ENCODE data around the gene TRIM52.

TRIM52 gene

GRCh38 chr5:181248277-181248676, 12.7 kb downstream of the TRIM52 start:
- peak overlapping the region; percentile 77 for H3K9ac ChIP-seq (ENCODE audit: low read depth, low read length)
- peaks cover 30% of the 10 kb centered on the region for H3K36me3 ChIP-seq (ENCODE audit: insufficient read depth, low read length)
- no peaks in the 10 kb centered on the region for H3K9me3 ChIP-seq (replicated peaks; ENCODE audit: low read length)
- H3K27me3 ChIP-seq (ENCODE audit: control insufficient read depth, insufficient read depth, low read length): no peaks in the 10 kb centered on the region
- peak overlapping the region; percentile 83 for H3K4me3 ChIP-seq (ENCODE audit: low read length)
- peaks cover 35% of the 10 kb centered on the region for H3K4me1 ChIP-seq (ENCODE audit: control insufficient read depth, insufficient read depth, low read length)
- H3K4me2 ChIP-seq (ENCODE audit: low read length): peak overlapping the region; percentile 98

- Histone ChIP-seq H3K4me3 (ENCODE audit: low read length) (peak overlapping the region; percentile 83), H3K4me2 (ENCODE audit: low read length) (peak overlapping the region; percentile 83), H3K4me1 (ENCODE audit: control insufficient read depth, insufficient read depth, low read length) (peaks cover 42% of the 10 kb centered on the region), H3K36me3 (ENCODE audit: insufficient read depth, low read length) (peaks cover 39% of the 10 kb centered on the region), H3K9ac (ENCODE audit: low read depth, low read length) (peak overlapping the region; percentile 94), H3K27me3 (ENCODE audit: control insufficient read depth, insufficient read depth, low read length) (no peaks in the 10 kb centered on the region), H3K9me3 (replicated peaks; ENCODE audit: low read length) (no peaks in the 10 kb centered on the region)
Measured at GRCh38 chr5:181246276-181247049, 14.5 kb downstream of the TRIM52 start.

- H3K27me3 ChIP-seq (ENCODE audit: control insufficient read depth, insufficient read depth, low read length): no peaks in the 10 kb centered on the region
- H3K4me2 ChIP-seq (ENCODE audit: low read length): peak overlapping the region; percentile 83
- no peaks in the 10 kb centered on the region for H3K9me3 ChIP-seq (replicated peaks; ENCODE audit: low read length)
- H3K4me1 ChIP-seq (ENCODE audit: control insufficient read depth, insufficient read depth, low read length): peaks cover 50% of the 10 kb centered on the region
- peak overlapping the region; percentile 83 for H3K4me3 ChIP-seq (ENCODE audit: low read length)
- H3K36me3 ChIP-seq (ENCODE audit: insufficient read depth, low read length): peaks cover 45% of the 10 kb centered on the region
- H3K9ac ChIP-seq (ENCODE audit: low read depth, low read length): peak overlapping the region; percentile 94
Measured at GRCh38 chr5:181245427-181246275, 15.3 kb downstream of the TRIM52 start.

GRCh38 chr5:181243564-181244343, 17.2 kb downstream of the TRIM52 start, which contains the start of gene RACK1:
Gene RACK1, minus strand, starts transcription at chr5:181243906. Its CDS starts 106 bp downstream, at chr5:181243800.
- Histone ChIP-seq H3K4me1 (ENCODE audit: control insufficient read depth, insufficient read depth, low read length) (peaks cover 44% of the 10 kb centered on the region), H3K9ac (ENCODE audit: low read depth, low read length) (peak within 1 kb of the TSS; percentile 98), H3K36me3 (ENCODE audit: insufficient read depth, low read length) (peaks cover 49% of the 10 kb centered on the region), H3K4me2 (ENCODE audit: low read length) (peak within 1 kb of the TSS; percentile 83), H3K4me3 (ENCODE audit: low read length) (peak within 1 kb of the TSS; percentile 95), H3K9me3 (replicated peaks; ENCODE audit: low read length) (no peaks in the 10 kb centered on the region), H3K27me3 (ENCODE audit: control insufficient read depth, insufficient read depth, low read length) (no peaks in the 10 kb centered on the region)

GRCh38 chr5:181243018-181243563, 17.9 kb downstream of the TRIM52 start:
- Histone ChIP-seq H3K4me2 (ENCODE audit: low read length) (peak overlapping the region; percentile 83), H3K9ac (ENCODE audit: low read depth, low read length) (peak overlapping the region; percentile 98), H3K4me3 (ENCODE audit: low read length) (peak overlapping the region; percentile 95), H3K4me1 (ENCODE audit: control insufficient read depth, insufficient read depth, low read length) (peaks cover 40% of the 10 kb centered on the region), H3K36me3 (ENCODE audit: insufficient read depth, low read length) (peaks cover 53% of the 10 kb centered on the region), H3K9me3 (replicated peaks; ENCODE audit: low read length) (no peaks in the 10 kb centered on the region), H3K27me3 (ENCODE audit: control insufficient read depth, insufficient read depth, low read length) (no peaks in the 10 kb centered on the region)

GRCh38 chr5:181242031-181242451, 18.9 kb downstream of the TRIM52 start:
- Histone ChIP-seq H3K4me1 (ENCODE audit: control insufficient read depth, insufficient read depth, low read length) (peaks cover 35% of the 10 kb centered on the region), H3K27me3 (ENCODE audit: control insufficient read depth, insufficient read depth, low read length) (no peaks in the 10 kb centered on the region), H3K9ac (ENCODE audit: low read depth, low read length) (peak overlapping the region; percentile 98), H3K9me3 (replicated peaks; ENCODE audit: low read length) (no peaks in the 10 kb centered on the region), H3K4me3 (ENCODE audit: low read length) (peak overlapping the region; percentile 95), H3K36me3 (ENCODE audit: insufficient read depth, low read length) (peaks cover 61% of the 10 kb centered on the region), H3K4me2 (ENCODE audit: low read length) (peak overlapping the region; percentile 83)

- Histone ChIP-seq H3K36me3 (ENCODE audit: insufficient read depth, low read length) (peaks cover 67% of the 10 kb centered on the region), H3K4me2 (ENCODE audit: low read length) (peak overlapping the region; percentile 83), H3K9ac (ENCODE audit: low read depth, low read length) (peak overlapping the region; percentile 98), H3K4me1 (ENCODE audit: control insufficient read depth, insufficient read depth, low read length) (peaks cover 35% of the 10 kb centered on the region), H3K9me3 (replicated peaks; ENCODE audit: low read length) (no peaks in the 10 kb centered on the region), H3K27me3 (ENCODE audit: control insufficient read depth, insufficient read depth, low read length) (no peaks in the 10 kb centered on the region), H3K4me3 (ENCODE audit: low read length) (peak overlapping the region; percentile 95)
Measured at GRCh38 chr5:181241393-181241975, 19.5 kb downstream of the TRIM52 start.

- Histone ChIP-seq H3K36me3 (ENCODE audit: insufficient read depth, low read length) (peaks cover 88% of the 10 kb centered on the region), H3K9me3 (replicated peaks; ENCODE audit: low read length) (no peaks in the 10 kb centered on the region), H3K27me3 (ENCODE audit: control insufficient read depth, insufficient read depth, low read length) (no peaks in the 10 kb centered on the region), H3K9ac (ENCODE audit: low read depth, low read length) (no peak overlapping the region), H3K4me1 (ENCODE audit: control insufficient read depth, insufficient read depth, low read length) (peaks cover 16% of the 10 kb centered on the region), H3K4me2 (ENCODE audit: low read length) (no peak overlapping the region), H3K4me3 (ENCODE audit: low read length) (no peak overlapping the region)
Measured at GRCh38 chr5:181239062-181239663, 21.8 kb downstream of the TRIM52 start.

GRCh38 chr5:181237729-181238385, 23.1 kb downstream of the TRIM52 start:
- H3K4me1 ChIP-seq (ENCODE audit: control insufficient read depth, insufficient read depth, low read length): peaks cover 16% of the 10 kb centered on the region
- H3K9me3 ChIP-seq (replicated peaks; ENCODE audit: low read length): no peaks in the 10 kb centered on the region
- H3K36me3 ChIP-seq (ENCODE audit: insufficient read depth, low read length): peaks cover 89% of the 10 kb centered on the region
- H3K4me3 ChIP-seq (ENCODE audit: low read length): no peak overlapping the region
- no peak overlapping the region for H3K9ac ChIP-seq (ENCODE audit: low read depth, low read length)
- no peaks in the 10 kb centered on the region for H3K27me3 ChIP-seq (ENCODE audit: control insufficient read depth, insufficient read depth, low read length)
- H3K4me2 ChIP-seq (ENCODE audit: low read length): no peak overlapping the region

Measured in skeletal muscle satellite cell (primary cell).